H9 (cell line): ENCODE data around the gene ARHGEF38. TPM values are rescaled to one million over a fixed set of nuclear protein-coding genes. Genes with fewer than 3 reads are reported as not detected.

ENCODE experiments used
- DNase-seq: peaks from one replicate; pipeline ENCODE4 v3.0.0-alpha.2; 2017
- H2AFZ ChIP-seq: one replicate; pipeline ENCODE4 v1.6.1; 2013; ENCODE audit warnings: mild to moderate bottlenecking, low read length, control low read depth, moderate library complexity
- H2AK5ac ChIP-seq: 2 replicates; pipeline ENCODE4 v1.6.1; 2013; ENCODE audit warnings: low read length, control low read depth, mixed read lengths; ENCODE audit not compliant: insufficient read length
- H2BK120ac ChIP-seq: one replicate; pipeline ENCODE4 v1.6.1; 2013; ENCODE audit warnings: low read depth, mild to moderate bottlenecking, low read length, control low read depth, inconsistent platforms; ENCODE audit not compliant: poor library complexity, severe bottlenecking
- H2BK12ac ChIP-seq: 2 replicates; pipeline ENCODE4 v1.6.1; 2013; ENCODE audit warnings: low read length, control low read depth, mixed read lengths, low read depth; ENCODE audit not compliant: insufficient read length
- H2BK15ac ChIP-seq: 2 replicates; pipeline ENCODE4 v1.6.1; 2013; ENCODE audit warnings: low read depth, low read length, control low read depth
- H2BK20ac ChIP-seq: one replicate; pipeline ENCODE4 v1.6.1; 2013; ENCODE audit warnings: low read depth, mild to moderate bottlenecking, low read length, control low read depth, inconsistent platforms; ENCODE audit not compliant: poor library complexity, severe bottlenecking
- H2BK5ac ChIP-seq: 2 replicates; pipeline ENCODE4 v1.6.1; 2013; ENCODE audit warnings: low read length, control low read depth, mixed read lengths; ENCODE audit not compliant: insufficient read length
- H3K14ac ChIP-seq: 2 replicates; pipeline ENCODE4 v1.6.1; 2013; ENCODE audit warnings: low read length, control low read depth; ENCODE audit not compliant: insufficient read depth
- H3K18ac ChIP-seq: 2 replicates; pipeline ENCODE4 v1.6.1; 2013; ENCODE audit warnings: low read depth, mild to moderate bottlenecking, mixed read lengths, low read length, control low read depth; ENCODE audit not compliant: insufficient read length
- H3K23ac ChIP-seq: 2 replicates; pipeline ENCODE4 v1.6.1; 2013; ENCODE audit warnings: low read length, control low read depth, mixed read lengths, low read depth; ENCODE audit not compliant: insufficient read length
- H3K23me2 ChIP-seq: 2 replicates; pipeline ENCODE4 v1.6.1; 2013; ENCODE audit warnings: low read depth, mild to moderate bottlenecking, mixed read lengths, low read length, control low read depth; ENCODE audit not compliant: insufficient read length, poor library complexity, severe bottlenecking
- H3K27ac ChIP-seq: 2 replicates; pipeline ENCODE4 v1.5.1; 2013; ENCODE audit warnings: low read length, control low read depth, mixed read lengths, low read depth; ENCODE audit not compliant: insufficient read length
- H3K27me3 ChIP-seq: 2 replicates; pipeline ENCODE4 v1.6.1; 2013; ENCODE audit warnings: low read length, control low read depth, inconsistent platforms; ENCODE audit not compliant: insufficient read depth
- H3K4ac ChIP-seq: 2 replicates; pipeline ENCODE4 v1.6.1; 2013; ENCODE audit warnings: low read depth, mild to moderate bottlenecking, control low read depth, inconsistent platforms, low read length, moderate library complexity
- H3K4me1 ChIP-seq: 2 replicates; pipeline ENCODE4 v1.6.1; 2013; ENCODE audit warnings: low read length, control low read depth, inconsistent platforms; ENCODE audit not compliant: insufficient read depth
- H3K4me2 ChIP-seq: 2 replicates; pipeline ENCODE4 v1.6.1; 2013; ENCODE audit warnings: low read length, control low read depth, mixed read lengths; ENCODE audit not compliant: insufficient read length, insufficient read depth
- H3K56ac ChIP-seq: 2 replicates; pipeline ENCODE4 v1.6.1; 2013; ENCODE audit warnings: low read depth, mild to moderate bottlenecking, mixed read lengths, low read length, control low read depth; ENCODE audit not compliant: insufficient read length
- H3K79me1 ChIP-seq: 2 replicates; pipeline ENCODE4 v1.6.1; 2013; ENCODE audit warnings: low read depth, mild to moderate bottlenecking, moderate library complexity, low read length, control low read depth, inconsistent platforms; ENCODE audit not compliant: insufficient read depth, poor library complexity, severe bottlenecking
- H3K79me2 ChIP-seq: 2 replicates; pipeline ENCODE4 v1.6.1; 2013; ENCODE audit warnings: low read length, control low read depth, inconsistent platforms; ENCODE audit not compliant: insufficient read depth
- H3K9ac ChIP-seq: 2 replicates; pipeline ENCODE4 v1.6.1; 2013; ENCODE audit warnings: low read length, control low read depth, mixed read lengths; ENCODE audit not compliant: insufficient read length; ENCODE audit errors: extremely low read depth
- H3K9me3 ChIP-seq: one replicate; pipeline ENCODE4 v1.6.1; 2013; ENCODE audit warnings: low read depth, low read length, inconsistent platforms; ENCODE audit not compliant: control insufficient read depth
- H3T11ph ChIP-seq: one replicate; pipeline ENCODE4 v1.6.1; 2013; ENCODE audit warnings: mild to moderate bottlenecking, low read length, control low read depth, inconsistent platforms
- H4K20me1 ChIP-seq: one replicate; pipeline ENCODE4 v1.6.1; 2013; ENCODE audit not compliant: control insufficient read depth, insufficient read length, insufficient read depth
- H4K5ac ChIP-seq: 2 replicates; pipeline ENCODE4 v1.6.1; 2013; ENCODE audit warnings: low read depth, mild to moderate bottlenecking, mixed read lengths, low read length, control low read depth; ENCODE audit not compliant: insufficient read length
- H4K8ac ChIP-seq: replicated peaks from 2 replicates; pipeline ENCODE4 v1.6.1; 2013; ENCODE audit warnings: low read length, control low read depth, mixed read lengths, low read depth; ENCODE audit not compliant: insufficient read length
- H4K91ac ChIP-seq: 2 replicates; pipeline ENCODE4 v1.6.1; 2013; ENCODE audit warnings: low read depth, mild to moderate bottlenecking, moderate library complexity, mixed read lengths, low read length, control low read depth; ENCODE audit not compliant: insufficient read length
- H3K27ac Mint-ChIP-seq, 3 experiments: 2 replicates in 2 of 3; 3 replicates in 1 of 3; pipeline ENCODE4 v1.8.0; 2020 to 2021; ENCODE audit warnings: mixed read lengths in 3 of 3, mild to moderate bottlenecking in 1 of 3, moderate library complexity in 1 of 3
- H3K27me3 Mint-ChIP-seq: 2 replicates; pipeline ENCODE4 v1.8.0; 2021; ENCODE audit warnings: low read depth, mild to moderate bottlenecking, moderate library complexity, mixed read lengths
- H3K36me3 Mint-ChIP-seq, 3 experiments: 2 replicates in 2 of 3; 3 replicates in 1 of 3; pipeline ENCODE4 v1.8.0; 2020 to 2021; ENCODE audit warnings: low read depth in 3 of 3, mixed read lengths in 3 of 3; ENCODE audit not compliant: insufficient read depth in 1 of 3
- H3K4me1 Mint-ChIP-seq, 2 experiments: 2 replicates each; pipeline ENCODE4 v1.8.0; 2020; ENCODE audit warnings: mixed read lengths in 2 of 2
- H3K4me3 Mint-ChIP-seq, 2 experiments: 2 replicates in 1 of 2; 3 replicates in 1 of 2; pipeline ENCODE4 v1.8.0; 2020 to 2021; ENCODE audit warnings: mild to moderate bottlenecking in 2 of 2, mixed read lengths in 2 of 2, moderate library complexity in 1 of 2
- H3K9me3 Mint-ChIP-seq, 2 experiments: 2 replicates in 1 of 2; 3 replicates in 1 of 2; pipeline ENCODE4 v1.8.0; 2020; ENCODE audit warnings: mild to moderate bottlenecking in 2 of 2, mixed read lengths in 2 of 2, moderate library complexity in 1 of 2
- WGBS: extraction: QIAGEN DNeasy Blood & Tissue Kit; methylation state at CpG from one replicate; pipeline ENCODE4 v1.1.7; 2013; ENCODE audit warnings: missing lambda C conversion rate, low lambda C conversion rate, mixed read lengths; ENCODE audit not compliant: insufficient read length; ENCODE audit errors: extremely low coverage; 5-methylcytosine and 5-hydroxymethylcytosine counted together
- total RNA-seq: library from RNA; stranded (reverse); gene quantifications from 2 replicates; pipeline ENCODE4 v1.2.1, GENCODE V29; 2021
- TF ChIP-seq, protein P1 (sequence below): fragments of 200-600 bp; sonication (generic); conservative IDR thresholded peaks from 3 replicates; pipeline ENCODE4 v1.8.0; 2021; ENCODE audit warnings: antibody characterized with exemption, mild to moderate bottlenecking

Gene ARHGEF38
- total RNA-seq, 1 experiment from 2014 or later = not detected

DNA sequence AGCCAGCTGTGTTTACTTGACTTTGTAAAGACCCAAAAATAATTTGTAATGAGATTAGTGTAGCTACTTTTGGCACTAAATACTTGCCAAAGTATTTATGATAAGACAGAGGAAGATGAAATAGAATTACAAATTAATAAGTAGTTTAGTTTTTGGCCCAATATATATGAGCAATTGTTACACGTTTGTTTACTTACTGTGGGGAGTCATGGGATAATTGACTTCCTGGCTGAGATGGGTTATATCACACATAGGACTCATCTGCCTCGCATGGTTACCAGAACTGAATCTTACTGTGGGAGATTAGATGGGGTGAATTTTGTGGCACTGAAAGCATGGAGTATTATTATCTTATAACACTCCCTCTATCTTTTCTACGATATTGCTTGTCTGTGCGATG lies 89.4 kb downstream of the ARHGEF38 start:
- no peak overlapping the region for H2BK5ac ChIP-seq
- no peak overlapping the region for H3T11ph ChIP-seq
- no peak overlapping the region for H3K4ac ChIP-seq
- H3K4me2 ChIP-seq = no peak overlapping the region
- no peak overlapping the region for H2BK12ac ChIP-seq
- no peak overlapping the region for H2BK20ac ChIP-seq
- no peaks in the 10 kb centered on the region for H3K36me3 Mint-ChIP-seq
- H2AK5ac ChIP-seq = no peak overlapping the region
- H3K23me2 ChIP-seq = no peaks in the 10 kb centered on the region
- TF ChIP-seq, protein P1, sequence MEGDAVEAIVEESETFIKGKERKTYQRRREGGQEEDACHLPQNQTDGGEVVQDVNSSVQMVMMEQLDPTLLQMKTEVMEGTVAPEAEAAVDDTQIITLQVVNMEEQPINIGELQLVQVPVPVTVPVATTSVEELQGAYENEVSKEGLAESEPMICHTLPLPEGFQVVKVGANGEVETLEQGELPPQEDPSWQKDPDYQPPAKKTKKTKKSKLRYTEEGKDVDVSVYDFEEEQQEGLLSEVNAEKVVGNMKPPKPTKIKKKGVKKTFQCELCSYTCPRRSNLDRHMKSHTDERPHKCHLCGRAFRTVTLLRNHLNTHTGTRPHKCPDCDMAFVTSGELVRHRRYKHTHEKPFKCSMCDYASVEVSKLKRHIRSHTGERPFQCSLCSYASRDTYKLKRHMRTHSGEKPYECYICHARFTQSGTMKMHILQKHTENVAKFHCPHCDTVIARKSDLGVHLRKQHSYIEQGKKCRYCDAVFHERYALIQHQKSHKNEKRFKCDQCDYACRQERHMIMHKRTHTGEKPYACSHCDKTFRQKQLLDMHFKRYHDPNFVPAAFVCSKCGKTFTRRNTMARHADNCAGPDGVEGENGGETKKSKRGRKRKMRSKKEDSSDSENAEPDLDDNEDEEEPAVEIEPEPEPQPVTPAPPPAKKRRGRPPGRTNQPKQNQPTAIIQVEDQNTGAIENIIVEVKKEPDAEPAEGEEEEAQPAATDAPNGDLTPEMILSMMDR = no peak
- no peaks in the 10 kb centered on the region for H4K20me1 ChIP-seq
- no peak for DNase-seq
- no peaks in the 10 kb centered on the region for H3K79me1 ChIP-seq
- H3K27me3 Mint-ChIP-seq = peaks cover 13% of the 10 kb centered on the region
- H3K9me3 Mint-ChIP-seq = no peaks in the 10 kb centered on the region
- no peak overlapping the region for H4K5ac ChIP-seq
- H3K27ac Mint-ChIP-seq = no peak overlapping the region
- H2AFZ ChIP-seq = no peak overlapping the region
- no peak overlapping the region for H3K18ac ChIP-seq
- H4K91ac ChIP-seq = no peak overlapping the region
- no peak overlapping the region for H3K14ac ChIP-seq
- H3K23ac ChIP-seq = no peak overlapping the region
- no peaks in the 10 kb centered on the region for H3K79me2 ChIP-seq
- H3K27ac ChIP-seq = no peak overlapping the region
- no peaks in the 10 kb centered on the region for H3K27me3 ChIP-seq
- H3K4me1 Mint-ChIP-seq = peaks cover 6 to 8% of the 10 kb centered on the region in 2 experiments
- no peaks in the 10 kb centered on the region for H3K4me1 ChIP-seq
- H3K9me3 ChIP-seq = no peaks in the 10 kb centered on the region
- no peak overlapping the region for H3K9ac ChIP-seq
- H2BK120ac ChIP-seq = no peak overlapping the region
- H3K4me3 Mint-ChIP-seq = no peak overlapping the region
- H2BK15ac ChIP-seq = no peak overlapping the region
- WGBS = no CpG with 5 or more reads among the region's 4 CpGs
- H4K8ac ChIP-seq = no peak overlapping the region
- no peak overlapping the region for H3K56ac ChIP-seq
